Ammon's horn (tissue), 1 donor: ENCODE results near the gene SLC9C1.
"Not testable (repeated sequence)": the region's sequence is repeated elsewhere in the genome, so short reads cannot be mapped to it uniquely, and the experiment has no call there.

Experiments used
- DNase-seq: peaks from one replicate; pipeline ENCODE4 v3.0.0-alpha.2; 2016; ENCODE audit warnings: low spot score

SLC9C1 gene

DNA sequence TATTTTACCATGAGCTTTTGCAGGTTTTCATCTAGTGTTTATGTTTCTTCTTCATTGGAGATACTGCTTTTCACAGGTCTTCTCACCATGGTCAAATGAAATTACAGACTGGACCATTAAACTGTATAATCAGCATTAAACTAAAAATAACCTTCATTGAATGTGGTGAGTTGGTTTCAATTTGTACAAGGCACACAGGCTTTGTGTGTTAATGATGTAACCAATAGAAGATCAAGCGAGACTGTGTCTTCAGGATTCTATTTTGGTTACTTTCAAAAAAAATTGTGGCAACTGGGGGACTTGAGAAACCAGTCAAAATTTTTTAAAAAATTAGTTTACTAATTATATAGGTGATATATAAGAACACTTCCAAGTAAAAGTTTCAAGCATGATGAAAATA lies 106.7 kb downstream of the SLC9C1 start:
- no peak for DNase-seq

- DNase-seq: not testable (repeated sequence)
Measured at GRCh38 chr3:112185423-112186035, 108.5 kb downstream of the SLC9C1 start.

DNA sequence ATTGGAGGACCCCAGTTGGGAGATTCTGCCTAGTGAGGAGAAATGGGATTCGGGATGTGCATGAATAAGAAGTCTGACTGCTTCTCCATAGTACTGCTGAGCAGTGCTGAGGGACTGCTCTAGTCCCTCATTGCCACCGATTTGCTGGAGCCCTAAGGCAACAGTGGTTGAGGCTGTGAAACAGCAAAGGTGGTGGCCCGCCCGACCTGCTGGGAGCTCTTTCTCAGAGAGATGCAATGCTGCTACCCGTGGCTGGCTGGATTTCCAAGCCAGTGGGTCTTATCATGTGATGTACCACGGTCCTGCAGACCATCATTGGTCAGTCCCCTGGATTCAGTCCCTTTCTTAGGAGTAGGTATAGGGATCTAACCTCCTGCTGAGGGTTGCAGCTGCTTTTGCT lies 118.4 kb downstream of the SLC9C1 start:
- DNase-seq: no peak

- DNase-seq: no peak
Measured at GRCh38 chr3:112175037-112175436, 119.0 kb downstream of the SLC9C1 start.

- no peak for DNase-seq
Measured at GRCh38 chr3:112171144-112171543, 122.9 kb downstream of the SLC9C1 start.

DNA sequence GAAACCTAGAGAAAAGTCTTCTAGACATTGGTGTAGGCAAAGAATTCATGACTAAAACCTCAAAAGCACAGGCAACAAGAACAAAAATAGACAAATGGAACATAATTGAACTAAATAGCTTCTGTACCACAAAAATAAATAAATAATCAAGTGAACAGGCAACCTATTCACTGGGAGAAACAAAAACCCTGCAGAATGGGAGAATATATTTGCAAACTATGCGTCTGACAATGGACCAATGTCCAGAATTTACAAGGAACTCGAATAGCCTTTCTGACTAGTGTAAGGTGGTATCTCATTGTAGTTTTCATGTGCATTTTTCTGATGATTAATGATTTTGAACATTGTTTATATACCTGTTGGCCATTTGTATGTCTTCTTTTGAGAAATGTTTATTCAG lies 124.0 kb downstream of the SLC9C1 start:
- no peak for DNase-seq

- no peak for DNase-seq
Measured at GRCh38 chr3:112167758-112168157, 126.3 kb downstream of the SLC9C1 start.

DNA sequence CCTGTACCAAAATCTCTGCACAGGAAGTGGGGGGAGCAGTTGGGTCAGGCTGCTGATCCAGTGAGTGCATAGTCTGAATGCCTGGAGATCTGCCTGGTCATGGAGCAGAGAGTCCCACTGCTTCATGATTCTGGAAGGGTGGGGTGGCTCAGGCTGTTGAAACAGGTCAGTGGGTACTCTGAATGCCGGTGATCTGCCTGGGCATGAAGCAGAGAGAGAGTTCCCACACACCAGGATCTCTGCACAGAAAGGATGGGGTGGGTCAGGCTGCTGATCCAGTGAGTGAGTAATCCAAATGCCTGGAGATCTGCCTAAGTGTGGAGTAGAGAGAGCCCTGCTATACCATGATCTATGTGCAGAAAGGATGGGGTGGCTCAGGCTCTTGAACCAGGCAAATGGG lies 144.9 kb downstream of the SLC9C1 start:
- no peak for DNase-seq

DNA sequence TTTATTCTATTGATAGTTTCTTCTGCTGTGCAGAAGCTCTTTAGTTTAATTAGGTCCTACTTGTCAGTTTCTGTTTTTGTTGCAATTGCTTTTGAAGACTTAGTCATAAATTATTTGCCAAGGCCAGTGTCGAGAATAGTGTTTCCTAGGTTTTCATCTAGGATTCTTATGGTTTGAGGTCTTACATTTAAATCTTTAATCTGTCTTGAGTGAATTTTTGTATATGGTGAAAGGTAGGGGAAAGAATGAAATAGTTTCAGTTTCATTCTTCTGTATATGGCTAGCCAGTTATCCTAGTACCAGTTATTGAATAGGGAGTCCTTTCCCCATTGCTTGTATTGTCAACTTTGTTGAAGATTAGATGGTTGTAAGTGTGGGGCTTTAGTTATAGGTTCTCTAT lies 150.3 kb downstream of the SLC9C1 start:
- no peak for DNase-seq

GRCh38 chr3:112143251-112143650 lies 150.8 kb downstream of the SLC9C1 start:
- no peak for DNase-seq

- no peak for DNase-seq
Measured at GRCh38 chr3:112141293-112141692, 152.7 kb downstream of the SLC9C1 start.

DNA sequence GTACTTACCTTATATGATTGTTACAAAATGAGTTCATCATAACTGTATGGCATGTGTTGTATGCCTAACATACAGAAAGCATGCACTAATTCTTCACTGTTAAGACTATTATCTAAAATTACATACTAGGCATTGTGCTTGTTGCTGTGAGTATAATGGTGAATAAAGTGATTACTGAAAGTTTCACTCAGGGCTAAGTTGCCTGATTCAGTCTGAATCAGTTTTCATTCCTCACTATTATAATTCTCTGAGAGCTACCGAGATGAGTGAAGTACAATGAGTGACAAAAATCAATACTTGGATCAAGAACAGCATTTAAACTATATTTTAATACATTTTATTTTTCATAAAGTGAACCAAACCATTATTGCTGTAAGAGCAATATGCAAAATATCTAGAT lies 153.4 kb downstream of the SLC9C1 start:
- no peak for DNase-seq

GRCh38 chr3:112138219-112138969 lies 155.6 kb downstream of the SLC9C1 start:
- DNase-seq: no peak

- DNase-seq: no peak
Measured at GRCh38 chr3:112137781-112138180, 156.2 kb downstream of the SLC9C1 start.

DNA sequence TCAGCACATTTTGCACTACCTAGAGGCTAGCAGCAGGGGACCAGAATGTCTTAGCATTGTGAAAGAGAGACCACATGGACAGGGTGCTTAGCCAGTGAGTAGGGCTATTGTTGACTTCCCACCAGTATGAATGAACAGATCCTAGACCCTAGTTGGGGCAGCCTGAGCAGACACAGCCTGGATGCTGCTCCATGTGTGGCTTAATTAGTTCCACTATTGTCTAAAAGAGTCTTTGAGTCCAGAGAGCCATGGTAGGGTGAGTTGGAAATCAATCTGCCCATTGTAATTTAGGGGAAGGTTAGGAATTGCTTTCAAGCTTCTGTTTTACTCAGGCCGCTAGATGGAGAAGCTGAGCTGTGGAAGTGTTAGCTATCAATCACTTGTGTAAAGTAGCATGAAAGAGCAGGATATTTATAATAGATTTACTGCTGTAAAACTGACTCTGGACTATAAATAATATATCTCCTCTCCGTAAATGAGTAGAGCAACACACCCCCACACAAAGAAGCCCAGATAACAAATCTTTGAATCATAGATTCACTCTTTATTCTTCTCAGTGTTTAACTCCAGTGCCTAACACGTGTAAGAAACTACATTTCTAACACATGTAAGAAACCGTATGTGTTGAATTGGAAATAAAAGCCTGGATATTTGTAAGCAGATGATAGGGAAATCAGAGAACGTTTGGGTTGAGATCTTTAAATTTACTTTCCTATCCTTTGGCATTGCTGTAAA lies 156.9 kb downstream of the SLC9C1 start:
- peak; percentile 88 for DNase-seq

DNA sequence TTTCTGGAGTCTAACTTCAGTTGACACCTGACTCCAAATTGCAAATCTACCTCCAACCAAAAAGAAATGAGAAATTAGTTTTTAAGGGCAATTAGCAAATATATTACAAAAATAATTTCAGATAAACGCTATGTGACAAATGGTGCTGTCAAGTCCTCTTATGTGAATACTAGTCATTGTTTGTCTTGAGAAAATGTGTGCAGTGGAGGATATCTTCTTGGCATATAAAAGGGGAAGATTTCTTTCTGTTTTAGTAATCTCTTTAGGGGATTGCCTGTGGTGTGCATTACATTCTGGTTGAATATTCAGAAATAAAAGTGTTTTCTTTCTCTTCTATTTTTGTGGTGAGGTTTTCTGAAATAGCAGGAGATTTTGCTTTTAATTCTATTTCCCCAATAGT lies 158.0 kb downstream of the SLC9C1 start:
- DNase-seq: no peak

DNA sequence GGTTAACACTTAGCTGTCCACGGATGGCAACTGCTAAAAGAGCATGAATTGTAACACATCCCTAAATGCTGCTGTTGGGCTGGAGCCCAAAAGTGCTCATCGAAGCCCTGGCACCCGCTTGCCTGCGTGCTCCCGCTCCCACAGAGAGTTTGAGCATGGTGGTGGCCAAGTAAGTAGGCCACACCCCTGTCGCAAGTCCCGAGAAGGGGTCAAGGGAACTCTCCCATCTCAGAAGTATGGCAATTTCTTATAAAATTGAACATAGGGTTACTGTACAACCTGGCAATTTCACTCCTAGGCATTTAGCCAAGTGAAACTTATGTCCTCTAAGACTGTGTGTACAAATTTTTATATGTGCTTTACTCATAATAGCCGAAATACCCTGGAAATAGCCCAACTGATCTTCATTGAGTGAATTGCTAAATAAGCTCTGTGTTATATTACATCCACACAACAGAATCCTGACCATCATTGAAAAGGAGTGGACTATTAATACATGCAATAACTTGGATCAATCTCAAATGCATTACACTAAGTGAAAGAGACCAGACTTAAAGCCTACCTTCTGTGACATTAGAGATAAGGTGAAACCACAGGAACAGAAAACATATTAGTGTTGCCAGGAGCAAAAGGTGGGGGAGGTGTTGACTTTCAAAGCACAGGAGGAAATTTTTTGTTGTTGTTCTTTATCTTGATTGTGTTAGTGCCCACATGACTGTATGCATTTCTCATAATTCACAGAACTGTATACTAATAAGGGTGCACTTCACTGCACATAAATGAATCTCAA lies 159.5 kb downstream of the SLC9C1 start:
- DNase-seq: no peak

GRCh38 chr3:112133626-112134334 lies 160.2 kb downstream of the SLC9C1 start:
- DNase-seq: no peak

- peak; percentile 78 for DNase-seq
Measured at GRCh38 chr3:112132975-112133448, 161.0 kb downstream of the SLC9C1 start, which contains the start of gene GCSAM. Gene GCSAM, minus strand, starts transcription at chr3:112133248. Its CDS starts 128 bp downstream, at chr3:112133120.

DNA sequence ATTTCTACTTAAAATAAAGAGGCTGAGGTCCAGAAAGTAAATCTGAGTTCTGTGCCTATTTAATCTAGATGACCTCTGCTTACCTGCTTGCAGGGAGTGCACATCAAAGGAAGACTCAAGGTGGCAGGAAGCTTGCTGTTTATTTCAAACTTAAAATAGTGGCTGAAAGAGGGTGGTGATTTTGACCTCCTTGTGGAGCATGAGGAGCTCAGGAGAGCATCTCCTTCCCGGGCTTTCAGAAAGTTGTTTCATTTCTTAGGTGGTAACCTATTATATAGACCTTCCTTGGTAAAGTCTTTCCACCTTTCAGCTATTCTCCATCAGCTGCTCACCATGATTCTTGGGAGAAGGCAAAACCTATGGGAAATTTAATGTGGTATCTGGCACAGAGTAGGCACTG lies 161.5 kb downstream of the SLC9C1 start:
- DNase-seq: no peak

GRCh38 chr3:112132088-112132487 lies 161.9 kb downstream of the SLC9C1 start:
- no peak for DNase-seq
